GM21717 (cell line): ENCODE data around the gene CNTN5.
"Not testable (repeated sequence)": the region's sequence is repeated elsewhere in the genome, so short reads cannot be mapped to it uniquely, and the experiment has no call there.

Experiments used
- ATAC-seq: cut with Tn5 transposase; IDR thresholded peaks from one replicate; pipeline ENCODE4 v1.9.1; 2021; ENCODE audit warnings: mild to moderate bottlenecking, moderate library complexity; ENCODE audit not compliant: unreplicated experiment

Gene CNTN5

GRCh38 chr11:99708928-99709672, 688.4 kb downstream of the CNTN5 start:
- no peak for ATAC-seq

GRCh38 chr11:99716302-99716701, 695.6 kb downstream of the CNTN5 start:
- no peak for ATAC-seq

- ATAC-seq: no peak
These were observed 697.5 kb downstream of the CNTN5 start for GRCh38 chr11:99718291-99718690.

- no peak for ATAC-seq
These were observed 718.8 kb downstream of the CNTN5 start for GRCh38 chr11:99739464-99740089.

- no peak for ATAC-seq
These were observed 721.8 kb downstream of the CNTN5 start for GRCh38 chr11:99742501-99742900.

- ATAC-seq: no peak
These were observed 739.0 kb downstream of the CNTN5 start for GRCh38 chr11:99759787-99760186.

GRCh38 chr11:99766811-99767210, 746.1 kb downstream of the CNTN5 start:
- ATAC-seq: no peak

GRCh38 chr11:99773646-99774045, 752.9 kb downstream of the CNTN5 start:
- no peak for ATAC-seq

GRCh38 chr11:99781074-99781473, 760.3 kb downstream of the CNTN5 start:
- no peak for ATAC-seq

- no peak for ATAC-seq
These were observed 770.6 kb downstream of the CNTN5 start for GRCh38 chr11:99791354-99791753.

GRCh38 chr11:99795999-99796398, 775.2 kb downstream of the CNTN5 start:
- ATAC-seq: no peak

- ATAC-seq: no peak
These were observed 782.8 kb downstream of the CNTN5 start for GRCh38 chr11:99803501-99803900.

GRCh38 chr11:99812516-99812915, 791.8 kb downstream of the CNTN5 start:
- ATAC-seq: no peak

- no peak for ATAC-seq
These were observed 793.3 kb downstream of the CNTN5 start for GRCh38 chr11:99814021-99814420.

GRCh38 chr11:99814738-99815137, 794.0 kb downstream of the CNTN5 start:
- ATAC-seq: no peak

- no peak for ATAC-seq
These were observed 798.2 kb downstream of the CNTN5 start for GRCh38 chr11:99818991-99819390.

- no peak for ATAC-seq
These were observed 802.3 kb downstream of the CNTN5 start for GRCh38 chr11:99822846-99823565.

GRCh38 chr11:99836739-99837138, 816.0 kb downstream of the CNTN5 start:
- not testable (repeated sequence) for ATAC-seq

- no peak for ATAC-seq
These were observed 821.1 kb downstream of the CNTN5 start for GRCh38 chr11:99841885-99842284.

- no peak for ATAC-seq
These were observed 845.2 kb downstream of the CNTN5 start for GRCh38 chr11:99865951-99866350.

- no peak for ATAC-seq
These were observed 860.9 kb downstream of the CNTN5 start for GRCh38 chr11:99881610-99882009.

- no peak for ATAC-seq
These were observed 864.0 kb downstream of the CNTN5 start for GRCh38 chr11:99884750-99885149.
